ENCODE data around the gene MCRIP2. TPM values are rescaled to one million over a fixed set of nuclear protein-coding genes. Genes with fewer than 3 reads are reported as not detected.
A peak's percentile ranks its signal among the peaks of the same experiment; 100 is the strongest.

MCRIP2 gene
- 10 to 100 TPM; 12.2 to 42.2 TPM for total RNA-seq

- no peak for TF ChIP-seq CTCF (IDR thresholded peaks at IDR 0.05)
- DNase-seq (ENCODE audit: low spot score) = no peak
- H3K9me3 ChIP-seq = no peaks in the 10 kb centered on the region
- peak within 1 kb of the TSS; percentile 88 for H3K4me3 ChIP-seq
- no peaks in the 10 kb centered on the region for H3K36me3 ChIP-seq
- ATAC-seq (ENCODE audit: insufficient number of reproducible peaks, low FRiP score, low read depth) = no peak
- peaks cover 10 to 26% of the 10 kb centered on the region in 2 donors for H3K4me1 ChIP-seq (ENCODE audit: control insufficient read depth in 1 of 2, low read depth in 2 of 2)
- H3K27me3 ChIP-seq (replicated peaks; ENCODE audit: insufficient read depth) = no peaks in the 10 kb centered on the region
- peak within 1 kb of the TSS; percentile 52 to 60 for H3K27ac ChIP-seq
Measured at GRCh38 chr16:641326-642188, at the start of gene MCRIP2. TSS of gene MCRIP2 (plus strand) at chr16:641828. CDS start at chr16:641992, 164 bp downstream.

- ATAC-seq (ENCODE audit: insufficient number of reproducible peaks, low FRiP score, low read depth) (no peak), DNase-seq (ENCODE audit: low spot score) (no peak)
- H3K27me3 ChIP-seq (replicated peaks; ENCODE audit: insufficient read depth) = no peaks in the 10 kb centered on the region
- no peaks in the 10 kb centered on the region for H3K9me3 ChIP-seq
- H3K4me1 ChIP-seq (ENCODE audit: control insufficient read depth in 1 of 2, low read depth in 2 of 2) = peaks cover 19 to 39% of the 10 kb centered on the region in 2 donors
- no peak overlapping the region for H3K4me3 ChIP-seq
- TF ChIP-seq CTCF (IDR thresholded peaks at IDR 0.05) = no peak
- H3K36me3 ChIP-seq = peaks cover 2% of the 10 kb centered on the region
- H3K27ac ChIP-seq = no peak overlapping the region
Measured at GRCh38 chr16:591892-592517, 49.6 kb upstream of the MCRIP2 start.

GRCh38 chr16:592518-593306, 48.9 kb upstream of the MCRIP2 start:
- peaks cover 2% of the 10 kb centered on the region for H3K36me3 ChIP-seq
- DNase-seq (ENCODE audit: low spot score) (no peak), ATAC-seq (ENCODE audit: insufficient number of reproducible peaks, low FRiP score, low read depth) (no peak)
- no peak for TF ChIP-seq CTCF (IDR thresholded peaks at IDR 0.05)
- H3K4me3 ChIP-seq = no peak overlapping the region
- no peak overlapping the region for H3K27ac ChIP-seq
- H3K9me3 ChIP-seq = no peaks in the 10 kb centered on the region
- peaks cover 17 to 32% of the 10 kb centered on the region in 2 donors for H3K4me1 ChIP-seq (ENCODE audit: control insufficient read depth in 1 of 2, low read depth in 2 of 2)
- no peaks in the 10 kb centered on the region for H3K27me3 ChIP-seq (replicated peaks; ENCODE audit: insufficient read depth)

GRCh38 chr16:593406-593805, 48.2 kb upstream of the MCRIP2 start:
- Histone ChIP-seq H3K4me3 (no peak overlapping the region), H3K27ac (no peak overlapping the region), H3K27me3 (replicated peaks; ENCODE audit: insufficient read depth) (no peaks in the 10 kb centered on the region), H3K36me3 (peaks cover 2% of the 10 kb centered on the region), H3K4me1 (ENCODE audit: control insufficient read depth in 1 of 2, low read depth in 2 of 2) (peaks cover 10 to 25% of the 10 kb centered on the region in 2 donors), H3K9me3 (no peaks in the 10 kb centered on the region)
- no peak for ATAC-seq (ENCODE audit: insufficient number of reproducible peaks, low FRiP score, low read depth)
- TF ChIP-seq CTCF (IDR thresholded peaks at IDR 0.05) = no peak
- DNase-seq (ENCODE audit: low spot score) = no peak

GRCh38 chr16:593807-594206, 47.8 kb upstream of the MCRIP2 start:
- H3K27ac ChIP-seq = no peak overlapping the region
- no peak for ATAC-seq (ENCODE audit: insufficient number of reproducible peaks, low FRiP score, low read depth)

More at GRCh38 chr16:593807-594206, 47.8 kb upstream of the MCRIP2 start:
- Histone ChIP-seq H3K36me3 (peaks cover 2% of the 10 kb centered on the region), H3K9me3 (no peaks in the 10 kb centered on the region), H3K4me3 (no peak overlapping the region), H3K27me3 (replicated peaks; ENCODE audit: insufficient read depth) (no peaks in the 10 kb centered on the region), H3K4me1 (ENCODE audit: control insufficient read depth in 1 of 2, low read depth in 2 of 2) (peaks cover 10 to 24% of the 10 kb centered on the region in 2 donors)
- no peak for TF ChIP-seq CTCF (IDR thresholded peaks at IDR 0.05)
- DNase-seq (ENCODE audit: low spot score) = no peak

Measured in thoracic aorta (tissue), 2 donors.